Sigmoid colon (tissue), 3 donors: ENCODE results near the gene HLA-DQB1.

Experiments used
- CTCF ChIP-seq, 4 experiments: fragments of 450-650 bp in 3 of 4; fragments of 200-600 bp in 1 of 4; IDR thresholded peaks; one replicate each; pipeline ENCODE4 v1.5.1; 2016 to 2019; ENCODE audit warnings: antibody characterized with exemption in 4 of 4, mild to moderate bottlenecking in 3 of 4, moderate library complexity in 2 of 4
- POLR2A ChIP-seq, 2 donors: fragments of 450-650 bp; IDR thresholded peaks; one replicate each; pipeline ENCODE4 v1.6.1; 2016; ENCODE audit warnings: antibody characterized with exemption in 2 of 2, mild to moderate bottlenecking in 2 of 2, moderate library complexity in 2 of 2

- TF ChIP-seq CTCF (IDR thresholded peaks at IDR 0.05) = no peak
- TF ChIP-seq POLR2A (IDR thresholded peaks at IDR 0.05) = no peak
Measured at GRCh38 chr6:32638532-32639219, 27.8 kb downstream of the HLA-DQB1 start.
